Tibial nerve (tissue), 3 donors: Measurements from ENCODE around the gene POU3F3.

Source experiments
- CTCF ChIP-seq, 5 experiments: fragments of 200-600 bp in 3 of 5; fragments of 450-650 bp in 2 of 5; sonication (generic) in 3 of 5; IDR thresholded peaks; one replicate each; pipeline ENCODE4 v1.5.1; 2016 to 2019; ENCODE audit warnings: antibody characterized with exemption in 5 of 5, mild to moderate bottlenecking in 3 of 5, moderate library complexity in 2 of 5
- POLR2A ChIP-seq, 2 donors: fragments of 450-650 bp; IDR thresholded peaks; one replicate each; pipeline ENCODE4 v1.6.1; 2017; ENCODE audit warnings: antibody characterized with exemption in 2 of 2, mild to moderate bottlenecking in 2 of 2, moderate library complexity in 2 of 2

DNA sequence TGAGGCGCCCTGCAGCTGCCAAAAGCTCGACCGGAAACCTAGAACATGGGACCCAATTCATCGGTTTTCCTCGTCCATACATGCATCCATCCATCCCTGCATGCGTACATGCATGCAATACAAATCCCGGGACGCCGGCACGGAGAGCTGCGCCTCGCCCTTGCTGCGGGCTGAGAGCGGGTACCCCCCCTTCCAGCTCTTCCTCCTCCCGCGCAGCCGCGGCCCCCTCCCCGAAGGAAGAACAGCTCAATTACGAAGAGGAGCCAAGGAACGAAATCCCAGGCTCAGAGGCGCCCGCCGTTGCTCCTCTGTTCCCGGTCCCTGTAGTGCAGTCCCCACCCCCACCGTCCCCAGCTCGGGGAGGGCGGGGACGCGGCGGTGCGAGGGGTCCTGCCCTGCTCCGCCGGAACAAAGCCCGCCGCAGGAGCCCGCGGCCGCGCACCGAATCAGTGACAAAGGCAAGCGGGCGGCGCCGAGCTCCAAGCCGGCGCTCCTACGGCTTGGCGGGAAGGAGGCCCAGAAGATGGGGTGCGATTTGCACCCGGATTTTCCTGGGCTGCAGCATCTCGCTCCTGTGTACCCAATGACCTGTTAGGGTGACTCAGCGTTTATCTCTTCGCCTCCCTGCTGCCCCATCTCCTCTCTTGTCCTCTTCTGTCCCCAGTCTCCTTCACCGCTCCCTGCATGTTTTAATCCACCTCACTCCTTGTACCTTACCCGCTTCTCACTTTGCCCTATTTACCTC is 8.9 kb upstream of the POU3F3 start:
- TF ChIP-seq CTCF (IDR thresholded peaks at IDR 0.05) (no peak), POLR2A (IDR thresholded peaks at IDR 0.05) (no peak)
